ENCODE data around the gene AXL. TPM values are rescaled to one million over a fixed set of nuclear protein-coding genes. Genes with fewer than 3 reads are reported as not detected.

The AXL gene
- total and polyA plus RNA-seq, 2 of the 13 experiments (the other 11 are each of a cell fraction or from before 2014, with no cell fraction given) = 0.71 to 5.9 TPM

- no peak for TF ChIP-seq ZNF224 (CRISPR knock-in tag; IDR thresholded peaks at IDR 0.05)
- no peak for TF ChIP-seq TEAD2 (CRISPR knock-in tag; IDR thresholded peaks at IDR 0.05)
- TF ChIP-seq SP1 (IDR thresholded peaks at IDR 0.05) = no peak
- TF ChIP-seq SP1 (CRISPR knock-in tag; IDR thresholded peaks at IDR 0.05) = no peak
- no peak; the same call in 1 of the 2 replicates for TF ChIP-seq CBFB (CRISPR knock-in tag; IDR thresholded peaks at IDR 0.05)
- 0 out of 2 replicates have a peak, but pooled peaks have one; percentile 44 for TF ChIP-seq SMAD1 (CRISPR knock-in tag; IDR thresholded peaks at IDR 0.05; ENCODE audit: borderline replicate concordance, low read depth)
- TF ChIP-seq FUBP1 (CRISPR knock-in tag; IDR thresholded peaks at IDR 0.05; ENCODE audit: borderline replicate concordance) = no peak
- TF ChIP-seq RBFOX2 (IDR thresholded peaks at IDR 0.05; ENCODE audit: low read depth, low read length) = peak; percentile 60; the same call in 1 of the 2 replicates
- no peak for TF ChIP-seq GPN1 (CRISPR knock-in tag; IDR thresholded peaks at IDR 0.05; ENCODE audit: borderline replicate concordance)
- TF ChIP-seq MTF2 (CRISPR knock-in tag; IDR thresholded peaks at IDR 0.05; ENCODE audit: borderline replicate concordance) = no peak
- no peak for TF ChIP-seq HES4 (CRISPR knock-in tag; IDR thresholded peaks at IDR 0.05; ENCODE audit: borderline replicate concordance)
- no peak for TF ChIP-seq MAZ (IDR thresholded peaks at IDR 0.05; ENCODE audit: borderline replicate concordance, low read depth, low read length)
- no peak for TF ChIP-seq MAZ (CRISPR knock-in tag; IDR thresholded peaks at IDR 0.05; ENCODE audit: low read depth)
- no peak for TF ChIP-seq DMAP1 (CRISPR knock-in tag; IDR thresholded peaks at IDR 0.05)
- TF ChIP-seq TP53 (CRISPR knock-in tag; conservative IDR thresholded peaks at IDR 0.05) = no peak
- no peak for TF ChIP-seq CAMTA2 (CRISPR knock-in tag; IDR thresholded peaks at IDR 0.05; ENCODE audit: borderline replicate concordance)
- TF ChIP-seq MEIS1 (CRISPR knock-in tag; IDR thresholded peaks at IDR 0.05; ENCODE audit: borderline replicate concordance) = 0 out of 2 replicates have a peak, but pooled peaks have one; percentile 28
- peak; percentile 64 for TF ChIP-seq POLR2G (IDR thresholded peaks at IDR 0.05; ENCODE audit: low read depth, low read length)
- no peak for TF ChIP-seq IKZF1 (IDR thresholded peaks at IDR 0.05)
- 0 out of 2 replicates have a peak, but pooled peaks have one; percentile 30 for TF ChIP-seq ATF2 (CRISPR knock-in tag; IDR thresholded peaks at IDR 0.05)
- TF ChIP-seq ZNF136 (CRISPR knock-in tag; IDR thresholded peaks at IDR 0.05; ENCODE audit: low read depth) = no peak
- 0 out of 2 replicates have a peak, but pooled peaks have one; percentile 6 for TF ChIP-seq SOX5 (CRISPR knock-in tag; IDR thresholded peaks at IDR 0.05; ENCODE audit: borderline replicate concordance)
- no peak for TF ChIP-seq SAFB2 (CRISPR knock-in tag; IDR thresholded peaks at IDR 0.05; ENCODE audit: borderline replicate concordance, low read depth)
- TF ChIP-seq ZNF781 (CRISPR knock-in tag; IDR thresholded peaks at IDR 0.05; ENCODE audit: borderline replicate concordance, not compliant biosample characterization) = no peak
- TF ChIP-seq TFAP4 (IDR thresholded peaks at IDR 0.05; ENCODE audit: borderline replicate concordance, low read depth) = peak; percentile 27; the same call in 1 of the 2 replicates
- no peak for TF ChIP-seq ZBTB43 (CRISPR knock-in tag; conservative IDR thresholded peaks at IDR 0.05)
Measured at GRCh38 chr19:41308450-41309179, 89.6 kb downstream of the AXL start (continued).

Measured in HepG2 (cell line).